Brain pericyte (primary cell): ENCODE measurements around the gene PDZD2.
"Not testable (repeated sequence)": the region's sequence is repeated elsewhere in the genome, so short reads cannot be mapped to it uniquely, and the experiment has no call there.

Experiments
- DNase-seq: peaks from one replicate; pipeline ENCODE4 v3.0.0-alpha.2; 2012; ENCODE audit warnings: low read depth, low spot score

PDZD2 gene

DNA sequence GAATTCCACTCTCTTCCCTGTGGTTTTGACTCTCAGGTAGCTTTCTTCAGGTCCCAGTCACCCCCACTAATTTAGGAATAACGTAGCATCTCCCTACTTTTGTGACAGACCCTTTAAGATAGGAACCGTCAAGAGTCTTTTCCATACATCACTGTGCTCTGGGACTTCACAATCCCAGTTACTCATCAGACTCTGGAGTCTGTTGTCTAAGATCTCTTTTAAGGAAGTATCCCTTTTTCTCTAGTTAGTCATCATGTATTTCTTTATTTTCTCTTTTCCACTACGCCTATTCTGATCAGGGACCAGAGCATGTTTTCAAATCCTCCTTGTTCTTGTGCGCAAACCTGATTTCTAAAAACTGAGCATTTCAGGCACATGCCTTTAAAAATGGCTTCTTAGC, 392.2 kb downstream of the PDZD2 start:
- DNase-seq: no peak

DNA sequence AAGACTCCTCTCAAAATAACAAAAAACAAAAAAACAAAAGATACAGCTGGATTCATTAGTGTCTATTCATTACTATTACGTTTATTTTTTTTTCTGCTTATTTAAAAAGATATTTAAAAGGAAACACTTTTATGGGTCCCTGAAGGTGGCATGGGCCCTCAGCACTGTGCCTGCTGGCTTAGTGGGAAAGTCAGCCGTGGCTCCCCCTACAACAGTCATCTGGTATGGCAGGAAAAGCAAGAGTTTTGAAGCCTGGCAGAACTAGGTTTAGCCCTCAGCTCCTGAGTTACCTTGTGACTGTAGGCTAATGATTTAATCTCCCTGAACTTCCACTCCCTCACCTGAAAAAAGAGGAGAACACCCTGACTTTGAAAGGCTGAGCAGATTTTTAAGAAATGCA, 399.6 kb downstream of the PDZD2 start:
- DNase-seq: no peak

DNA sequence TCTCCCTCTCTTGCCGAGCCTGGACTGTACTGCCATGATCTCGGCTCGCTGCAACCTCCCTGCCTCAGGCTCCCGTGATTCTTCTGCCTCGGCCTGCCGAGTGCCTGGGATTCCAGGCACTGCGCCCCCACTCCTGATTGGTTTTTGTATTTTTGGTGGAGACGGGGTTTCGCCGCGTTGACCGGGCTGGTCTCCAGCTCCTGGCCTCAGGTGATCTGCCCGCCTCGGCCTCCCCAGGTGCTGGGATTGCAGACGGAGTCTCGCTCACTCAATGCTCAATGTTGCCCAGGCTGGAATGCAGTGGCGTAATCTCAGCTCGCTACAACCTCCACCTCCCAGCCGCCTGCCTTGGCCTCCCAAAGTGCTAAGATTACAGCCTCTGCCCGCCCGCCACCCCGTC, 400.2 kb downstream of the PDZD2 start:
- not testable (repeated sequence) for DNase-seq

DNA sequence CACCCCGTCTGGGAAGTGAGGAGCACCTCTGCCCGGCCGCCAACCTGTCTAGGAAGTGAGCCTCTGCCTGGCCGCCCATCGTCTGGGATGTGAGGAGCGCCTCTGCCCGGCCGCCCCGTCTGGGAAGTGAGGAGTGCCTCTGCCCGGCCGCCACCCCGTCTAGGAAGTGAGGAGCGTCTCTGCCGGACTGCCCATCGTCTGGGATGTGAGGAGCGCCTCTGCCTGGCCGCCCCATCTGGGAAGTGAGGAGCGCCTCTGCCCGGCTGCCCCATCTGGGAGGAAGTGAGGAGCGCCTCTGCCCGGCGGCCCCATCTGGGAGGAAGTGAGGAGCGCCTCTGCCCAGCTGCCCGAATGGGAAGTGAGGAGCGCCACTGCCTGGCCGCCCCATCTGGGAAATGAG, 400.7 kb downstream of the PDZD2 start:
- not testable (repeated sequence) for DNase-seq

DNA sequence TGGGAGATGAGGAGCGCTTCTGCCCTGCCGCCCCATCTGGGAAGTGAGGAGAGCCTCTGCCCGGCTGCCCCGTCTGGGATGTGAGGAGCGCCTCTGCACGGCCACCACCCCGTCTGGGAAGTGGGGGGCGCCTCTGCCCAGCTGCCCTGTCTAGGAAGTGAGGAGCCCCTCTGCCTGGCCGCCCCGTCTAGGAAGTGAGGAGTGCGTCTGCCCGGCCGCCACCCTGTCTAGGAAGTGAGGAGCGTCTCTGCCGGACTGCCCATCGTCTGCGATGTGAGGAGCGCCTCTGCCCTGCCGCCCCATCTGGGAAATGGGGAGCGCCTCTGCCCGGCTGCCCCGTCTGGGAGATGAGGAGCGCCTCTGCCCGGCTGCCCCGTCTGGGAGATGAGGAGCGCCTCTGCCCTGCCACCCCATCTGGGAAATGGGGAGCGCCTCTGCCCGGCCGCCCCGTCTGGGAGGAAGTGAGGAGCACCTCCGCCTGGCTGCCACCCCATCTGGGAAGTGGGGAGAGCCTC, 401.3 kb downstream of the PDZD2 start:
- not testable (repeated sequence) for DNase-seq

DNA sequence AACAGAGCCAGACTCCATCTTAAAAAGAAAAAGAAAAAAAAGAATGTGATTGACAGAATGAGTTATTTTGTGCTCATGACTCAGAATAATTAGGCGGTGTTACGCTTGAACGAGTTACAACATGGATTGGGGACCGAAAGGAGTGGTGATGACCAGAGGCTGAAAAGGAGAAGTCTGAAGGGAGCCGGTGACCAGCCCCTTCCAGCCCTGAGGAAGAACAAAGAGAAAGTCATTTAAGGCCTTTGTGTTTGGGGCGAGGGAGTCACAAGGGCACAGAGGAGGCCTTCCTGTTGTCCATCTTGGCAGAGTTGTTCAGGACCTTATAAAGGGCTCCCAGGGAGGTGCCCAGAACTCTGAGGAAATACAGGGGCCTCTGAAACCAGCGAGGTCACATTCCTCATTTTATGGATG, 403.6 kb downstream of the PDZD2 start:
- no peak for DNase-seq

DNA sequence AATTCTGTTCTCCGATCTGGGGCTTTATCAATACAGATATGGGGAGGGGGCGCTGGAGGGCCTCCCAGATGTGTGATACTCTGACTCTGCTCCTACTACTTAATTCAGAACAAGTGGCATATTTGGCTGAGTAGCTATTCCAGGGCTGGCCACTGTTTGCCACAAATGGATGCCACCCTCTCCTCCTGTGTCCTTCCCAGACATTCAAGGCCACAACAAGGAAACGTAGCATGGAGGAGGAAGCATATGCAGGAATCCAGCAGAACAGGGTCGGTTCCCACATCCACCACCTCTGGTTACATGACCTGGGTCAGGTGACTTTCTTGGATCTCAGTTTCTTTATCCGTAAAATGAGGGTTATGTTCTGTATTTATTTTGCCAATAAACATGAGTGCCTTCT, 404.2 kb downstream of the PDZD2 start:
- no peak for DNase-seq

DNA sequence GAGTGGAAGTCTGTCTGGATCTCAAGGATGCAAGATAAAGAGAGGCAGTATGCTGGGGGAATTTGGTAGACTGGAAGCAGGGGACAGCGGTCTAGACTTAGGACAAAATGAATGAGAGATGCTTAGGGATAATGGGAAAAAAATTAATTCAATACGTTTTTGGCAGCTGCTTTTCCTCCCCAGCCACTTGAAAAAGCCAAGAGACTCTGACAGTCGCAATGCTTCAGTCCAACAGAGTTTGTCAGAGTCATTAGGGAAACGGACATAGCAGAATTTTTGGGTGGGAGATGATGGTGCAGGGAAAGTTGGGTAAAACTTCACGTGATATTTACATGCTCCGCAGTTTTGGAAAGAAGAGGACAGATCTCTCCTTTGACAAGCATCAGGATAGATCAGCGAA, 405.5 kb downstream of the PDZD2 start:
- DNase-seq: no peak

DNA sequence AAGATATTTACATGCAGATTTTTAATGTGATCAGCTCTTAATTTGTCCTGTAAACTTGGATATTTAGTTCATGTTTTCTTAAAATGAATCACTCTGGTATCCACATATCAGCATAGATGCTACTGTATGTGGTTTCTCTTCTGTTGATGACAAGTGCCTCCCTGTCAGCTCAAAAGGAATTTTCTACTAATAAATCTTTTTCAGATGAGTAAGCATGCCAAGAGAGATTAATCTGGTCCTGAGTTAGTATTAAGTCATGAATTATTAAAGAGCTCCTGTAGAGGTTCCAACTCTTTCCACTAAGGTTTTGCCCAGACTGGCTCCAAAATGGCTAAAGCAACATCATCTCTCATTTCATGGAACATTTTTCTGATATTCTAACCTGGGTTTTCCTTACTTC, 406.0 kb downstream of the PDZD2 start:
- no peak for DNase-seq

DNA sequence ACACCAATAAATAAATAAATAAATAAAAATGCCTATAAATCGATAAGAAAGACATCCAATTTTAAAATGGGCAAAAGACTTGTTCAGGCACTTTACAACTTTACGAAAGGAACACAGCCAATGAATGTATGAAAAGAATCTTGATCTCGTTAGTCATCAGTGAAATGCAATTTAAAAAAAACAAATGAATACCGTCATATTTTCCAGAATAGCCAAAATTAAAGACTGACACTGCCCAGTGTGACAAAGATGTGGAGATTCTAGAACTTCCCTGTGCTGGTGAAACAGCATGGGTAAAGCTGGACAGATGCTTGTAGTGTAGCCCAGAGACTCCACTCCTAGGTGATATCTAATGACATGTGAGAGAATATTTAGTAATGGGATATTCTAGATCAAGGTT, 408.1 kb downstream of the PDZD2 start:
- no peak for DNase-seq

DNA sequence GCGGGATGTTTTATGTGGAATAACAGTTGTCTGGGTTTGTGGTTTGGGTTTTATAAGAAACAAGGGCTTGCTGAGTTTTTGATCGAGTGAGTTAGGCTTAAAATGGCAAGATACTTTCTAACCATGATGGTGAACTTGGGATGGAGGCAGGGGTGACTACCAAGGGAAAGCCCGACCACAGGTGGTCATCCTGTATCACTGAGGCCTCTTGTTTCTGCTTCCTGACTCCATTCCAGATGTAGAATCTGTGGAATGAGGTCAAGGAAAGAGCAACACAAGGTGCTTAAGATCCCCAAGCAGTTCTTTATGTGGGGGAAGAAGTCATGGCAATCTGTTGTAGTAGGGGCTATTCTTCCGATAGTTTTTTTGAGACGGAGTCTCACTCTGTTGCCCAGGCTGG, 412.9 kb downstream of the PDZD2 start:
- no peak for DNase-seq

DNA sequence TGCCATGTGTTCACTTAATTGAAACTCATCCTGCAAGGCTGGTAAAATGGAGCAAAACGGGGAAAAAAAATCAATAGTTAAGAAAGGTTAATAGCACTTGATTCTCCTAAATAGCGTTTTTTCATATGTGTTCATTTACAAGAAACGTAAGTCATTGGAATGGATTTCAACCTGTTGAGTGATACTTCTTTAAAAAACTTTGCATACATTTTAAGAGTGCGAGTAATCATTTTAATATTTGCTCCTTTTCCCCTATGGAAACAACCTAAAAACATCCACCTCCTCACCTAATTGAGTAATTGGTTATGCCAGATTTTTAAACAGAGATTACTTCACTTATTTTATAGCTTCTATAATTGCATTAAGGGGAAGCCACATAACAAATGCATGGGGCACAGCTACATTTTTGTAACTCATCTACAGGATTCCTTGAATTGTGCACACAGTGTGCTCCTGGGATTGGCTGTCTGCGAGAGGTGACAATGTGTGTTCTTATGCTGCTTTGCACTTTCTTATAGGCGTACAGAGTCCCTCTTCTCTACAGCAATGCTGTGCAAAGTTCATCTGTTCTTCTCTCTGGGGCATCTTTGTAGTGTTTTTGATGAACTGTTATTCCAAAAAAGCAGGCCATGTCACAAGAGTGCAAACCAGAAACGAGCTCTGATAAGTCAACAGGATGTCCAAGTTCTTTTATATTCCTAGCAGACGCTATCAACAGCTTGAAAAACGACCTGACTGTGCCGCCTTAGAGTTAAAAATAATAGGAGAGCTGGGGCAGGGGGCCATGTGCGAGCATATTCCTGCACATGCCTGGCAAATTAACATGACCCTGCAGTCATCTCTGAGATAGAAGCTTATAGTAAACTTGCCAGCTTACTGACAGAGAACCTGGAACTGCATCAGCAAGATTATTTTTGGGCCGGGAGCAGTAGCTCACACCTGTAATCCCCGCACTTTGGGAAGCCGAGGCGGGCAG, 417.2 kb downstream of the PDZD2 start:
- DNase-seq: no peak

DNA sequence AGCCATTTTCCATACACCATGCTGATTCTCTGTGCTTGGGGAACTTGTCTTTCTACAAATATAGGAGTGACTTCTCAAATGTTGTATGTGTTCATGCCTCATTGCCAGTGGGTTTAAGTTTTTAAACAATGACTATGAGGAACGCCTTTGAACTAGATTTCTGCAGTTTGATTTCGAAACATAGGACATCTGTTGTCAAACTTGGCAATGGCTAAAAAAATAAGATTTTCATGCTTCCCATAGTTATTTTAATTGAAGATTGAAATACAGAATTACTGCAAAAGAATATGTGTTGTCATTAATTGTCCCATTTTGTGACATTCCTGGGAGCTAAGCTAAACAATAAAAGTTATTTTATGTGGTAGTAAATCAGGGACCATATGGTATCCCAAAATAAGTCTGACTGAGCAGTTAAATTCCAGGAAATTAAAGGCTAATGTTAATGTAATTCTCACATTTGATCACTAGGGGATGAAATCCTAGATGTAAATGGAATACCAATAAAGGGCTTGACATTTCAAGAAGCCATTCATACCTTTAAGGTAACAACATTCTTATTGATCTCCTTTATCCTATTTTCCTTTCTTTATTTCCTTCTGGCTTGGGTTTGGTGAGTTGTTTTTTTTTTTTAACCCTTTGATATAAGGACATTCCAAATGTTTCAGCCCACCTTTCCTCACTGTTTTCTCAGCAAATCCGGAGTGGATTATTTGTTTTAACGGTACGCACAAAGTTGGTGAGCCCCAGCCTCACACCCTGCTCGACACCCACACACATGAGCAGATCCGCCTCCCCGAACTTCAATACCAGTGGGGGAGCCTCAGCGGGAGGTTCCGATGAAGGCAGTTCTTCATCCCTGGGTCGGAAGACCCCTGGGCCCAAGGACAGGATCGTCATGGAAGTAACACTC, 418.5 kb downstream of the PDZD2 start:
- DNase-seq: no peak

DNA sequence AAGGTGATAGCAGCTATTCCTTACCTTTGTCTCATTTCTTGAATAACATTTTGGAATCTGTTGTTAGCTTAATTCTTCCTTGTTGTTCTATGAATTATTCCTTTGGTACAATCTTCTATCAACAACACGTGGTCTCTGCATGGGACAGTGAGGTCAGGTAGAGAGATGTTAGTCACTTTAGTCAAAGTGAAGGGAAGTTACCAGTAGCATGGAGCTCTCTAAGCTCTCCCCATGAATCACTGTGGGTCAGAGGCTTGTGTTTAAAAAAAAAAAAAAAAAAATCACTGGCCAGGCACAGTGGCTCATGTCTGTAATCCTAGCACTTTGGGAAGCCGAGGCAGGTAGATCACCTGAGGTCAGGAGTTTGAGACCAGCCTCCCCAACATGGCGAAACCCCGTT, 419.2 kb downstream of the PDZD2 start:
- DNase-seq: no peak

DNA sequence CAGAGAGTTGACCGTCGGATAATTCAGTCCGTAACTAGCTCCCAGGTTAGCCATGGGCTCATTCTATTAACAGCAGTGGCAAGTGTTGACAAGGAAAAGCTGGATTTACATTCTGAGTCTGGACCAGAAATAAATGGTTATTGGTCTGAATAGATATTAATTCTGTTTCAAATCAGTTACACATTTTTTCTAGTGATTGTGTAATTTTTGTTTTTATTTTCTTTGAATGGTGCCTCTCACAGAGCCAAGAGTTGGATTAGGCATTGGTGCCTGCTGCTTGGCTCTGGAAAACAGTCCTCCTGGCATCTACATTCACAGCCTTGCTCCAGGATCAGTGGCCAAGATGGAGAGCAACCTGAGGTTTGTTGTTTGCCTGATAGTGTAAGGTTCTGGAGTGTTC, 420.1 kb downstream of the PDZD2 start:
- no peak for DNase-seq

DNA sequence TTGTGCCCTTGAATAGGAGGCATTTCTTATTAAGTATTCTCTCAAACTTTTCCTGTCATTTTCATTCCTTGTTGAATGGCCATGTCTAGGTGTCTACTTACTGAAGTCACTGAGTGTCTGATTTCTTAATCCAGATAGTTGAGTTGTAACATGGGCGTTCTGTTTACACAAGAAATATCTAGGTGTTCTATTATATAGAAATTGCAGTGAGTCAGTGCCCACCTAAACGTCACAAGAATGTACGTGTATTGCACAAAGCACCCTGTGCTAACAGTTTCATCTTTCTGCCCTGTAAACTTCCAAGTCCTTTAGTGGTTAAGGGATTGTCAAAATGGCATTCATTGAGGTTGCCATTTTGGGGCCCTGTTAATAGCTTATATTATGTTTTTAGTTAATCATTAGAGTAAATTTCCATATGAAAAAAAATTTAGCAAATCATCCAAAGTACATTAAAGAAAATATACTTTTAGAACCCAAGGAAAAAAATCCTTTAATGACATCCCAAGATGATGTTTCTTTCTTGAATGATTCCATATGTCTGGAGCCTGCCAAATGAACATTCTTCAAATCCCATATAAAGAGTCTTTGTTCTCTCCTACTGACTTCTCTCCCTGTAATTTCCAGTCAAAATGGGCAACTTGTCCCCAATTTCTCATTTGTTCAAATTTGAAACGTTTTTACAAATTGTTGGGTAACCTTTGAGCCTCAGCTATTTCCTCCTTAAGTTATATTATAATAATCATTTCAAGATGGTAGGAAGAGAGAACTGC, 421.0 kb downstream of the PDZD2 start:
- DNase-seq: no peak

DNA sequence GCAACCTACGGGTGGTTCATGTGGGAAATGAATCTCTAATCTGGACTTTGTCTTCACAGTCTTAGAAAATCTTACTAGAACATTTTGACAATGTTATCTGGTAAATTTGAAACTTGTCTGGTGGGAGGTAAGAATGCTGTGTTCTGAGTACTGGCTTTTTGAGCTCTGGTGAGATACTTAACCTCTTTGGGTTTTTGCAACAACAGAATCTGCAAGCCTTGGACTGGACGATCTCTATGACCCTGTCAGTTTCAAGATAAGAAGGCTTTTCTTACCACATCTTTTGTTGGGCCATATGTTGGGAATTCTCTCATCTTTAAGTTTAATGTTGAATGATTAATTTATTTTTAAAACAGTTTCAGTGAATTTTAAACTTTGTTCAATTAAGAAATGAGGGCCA, 422.3 kb downstream of the PDZD2 start:
- no peak for DNase-seq

DNA sequence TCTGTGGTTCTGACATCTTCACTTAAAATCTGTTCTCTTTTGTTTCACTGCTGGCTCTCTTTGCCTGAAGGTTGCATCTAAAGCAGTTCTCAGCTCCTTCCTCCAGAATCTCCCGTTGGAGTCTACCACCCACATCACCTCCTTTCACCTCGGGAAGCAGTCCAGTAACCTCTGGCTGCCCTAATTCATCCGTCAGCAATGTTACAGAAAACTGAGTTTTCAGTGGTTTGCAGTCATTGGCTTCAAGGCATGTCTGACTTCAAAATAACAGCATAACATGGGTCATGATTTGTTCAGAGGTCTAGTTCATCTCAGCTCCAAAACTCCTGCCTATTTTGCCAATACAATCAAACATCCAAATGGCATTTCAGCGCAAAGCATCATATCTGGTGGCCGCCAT, 427.5 kb downstream of the PDZD2 start:
- DNase-seq: no peak

DNA sequence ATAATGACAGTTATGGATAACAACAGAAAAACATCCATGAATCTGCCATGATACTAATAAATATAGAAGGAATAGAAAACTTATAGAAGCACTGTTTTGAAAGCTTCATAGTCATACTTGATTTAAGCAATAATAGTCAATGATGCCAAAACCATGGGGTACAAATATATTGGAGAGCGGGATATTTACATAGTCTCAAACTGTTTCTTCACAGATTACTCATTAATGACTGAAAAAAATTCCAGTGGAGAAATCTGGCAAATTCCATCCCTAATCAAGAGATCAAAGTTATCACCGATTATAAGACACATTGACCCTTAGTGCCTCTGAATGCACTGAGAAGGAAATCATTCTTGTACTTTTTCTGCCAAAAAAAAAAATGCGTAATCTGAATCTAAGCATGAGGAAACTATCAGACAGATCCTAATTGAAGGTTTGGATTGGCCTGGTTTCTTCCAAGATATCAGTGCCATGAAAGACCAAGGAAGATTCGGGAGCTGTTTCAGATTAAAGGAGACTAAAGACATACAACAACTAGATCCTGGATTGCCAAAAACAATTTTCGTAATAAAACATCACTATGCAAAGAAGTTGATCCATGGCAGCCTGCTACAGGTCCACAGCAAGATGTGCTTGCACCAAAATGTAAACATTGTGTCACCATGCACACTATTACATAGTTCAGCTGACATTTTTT, 429.0 kb downstream of the PDZD2 start:
- DNase-seq: no peak

DNA sequence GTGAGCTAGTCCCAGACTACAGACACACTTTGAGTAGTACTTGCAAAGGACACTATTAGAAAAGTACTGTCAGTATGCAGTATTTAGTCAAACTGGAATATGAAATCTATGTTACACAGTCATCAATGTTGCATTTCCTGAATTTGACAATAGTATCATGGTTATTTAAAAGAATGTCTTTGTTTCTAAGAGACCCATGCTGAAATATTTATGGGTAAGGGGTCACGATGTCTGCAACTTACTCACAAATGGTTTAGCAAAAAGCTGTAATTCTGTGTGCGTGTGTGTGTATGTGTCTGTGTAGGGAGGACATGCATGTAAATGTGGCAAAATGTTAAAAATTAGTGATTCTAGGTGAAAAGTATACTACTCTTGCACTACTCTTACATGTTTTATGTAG, 429.6 kb downstream of the PDZD2 start:
- DNase-seq: no peak

DNA sequence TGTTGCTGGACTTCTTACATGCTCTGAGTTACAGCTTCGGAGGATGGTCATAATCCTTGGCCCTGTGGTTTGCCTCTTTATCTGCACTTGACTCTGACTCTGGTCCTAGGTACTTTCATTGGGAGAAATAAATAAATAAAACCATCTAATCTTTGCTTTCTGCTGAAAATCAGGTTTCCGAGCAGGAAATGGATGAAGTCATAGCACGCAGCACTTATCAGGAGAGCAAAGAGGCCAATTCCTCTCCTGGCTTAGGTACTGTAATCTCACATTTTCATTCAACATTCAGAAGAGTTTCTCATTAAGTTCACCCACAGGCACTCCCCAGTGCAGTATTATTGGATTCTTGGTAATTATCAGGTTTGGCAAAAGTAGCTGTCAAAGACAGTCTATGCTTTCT, 430.5 kb downstream of the PDZD2 start:
- DNase-seq: no peak
